Osteocyte (in vitro differentiated cells): Measurements from ENCODE around the gene VSTM2L. TPM values are rescaled to one million over a fixed set of nuclear protein-coding genes. Genes with fewer than 3 reads are reported as not detected.

Source experiments
- DNase-seq: peaks from one replicate; pipeline ENCODE4 v3.0.0; 2021; ENCODE audit warnings: mixed read lengths; ENCODE audit not compliant: unreplicated experiment; ENCODE audit errors: extremely low spot score
- H3K27ac Mint-ChIP-seq: one replicate; pipeline ENCODE4 v1.8.0; 2021; ENCODE audit warnings: mild to moderate bottlenecking, mixed read lengths; ENCODE audit not compliant: unreplicated experiment
- H3K27me3 Mint-ChIP-seq: one replicate; pipeline ENCODE4 v1.8.0; 2021; ENCODE audit warnings: mixed read lengths; ENCODE audit not compliant: unreplicated experiment
- H3K36me3 Mint-ChIP-seq: one replicate; pipeline ENCODE4 v1.8.0; 2021; ENCODE audit warnings: mixed read lengths; ENCODE audit not compliant: unreplicated experiment
- H3K4me1 Mint-ChIP-seq: one replicate; pipeline ENCODE4 v1.8.0; 2021; ENCODE audit warnings: mixed read lengths; ENCODE audit not compliant: unreplicated experiment
- H3K4me3 Mint-ChIP-seq: one replicate; pipeline ENCODE4 v1.8.0; 2021; ENCODE audit warnings: mild to moderate bottlenecking, moderate library complexity, mixed read lengths; ENCODE audit not compliant: unreplicated experiment
- H3K9me3 Mint-ChIP-seq: one replicate; pipeline ENCODE4 v1.8.0; 2021; ENCODE audit warnings: mixed read lengths; ENCODE audit not compliant: unreplicated experiment
- total RNA-seq: library from RNA; stranded (reverse); gene quantifications from 2 replicates; pipeline ENCODE4 v1.2.1, GENCODE V29; 2021
- TF ChIP-seq, protein P1 (sequence below): fragments of 200-600 bp; sonication (generic); IDR thresholded peaks from 2 replicates; pipeline ENCODE4 v1.5.0; 2021; ENCODE audit warnings: antibody characterized with exemption, mild to moderate bottlenecking, moderate library complexity

VSTM2L gene
- total RNA-seq, 1 donor from 2014 or later: 14.7 TPM

DNA sequence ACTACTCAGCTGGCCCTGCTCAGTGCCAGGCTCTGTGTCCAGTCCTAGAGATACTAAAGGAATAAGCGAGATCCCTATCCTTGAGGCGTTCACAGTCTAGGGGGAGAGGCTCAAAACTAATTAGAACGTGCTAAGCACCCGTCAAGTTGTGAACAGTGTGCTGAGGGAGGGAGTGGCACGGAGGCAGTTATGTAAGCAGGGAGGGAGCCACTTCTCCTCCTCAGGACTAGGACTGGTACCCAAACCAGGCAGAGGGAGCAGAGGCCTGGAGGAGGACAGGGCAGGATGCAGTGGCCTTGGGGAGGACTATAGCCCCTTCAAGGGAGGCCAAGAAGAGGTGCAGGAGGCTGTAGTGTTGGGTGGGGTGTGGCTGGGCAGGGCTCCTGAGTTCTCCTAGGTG lies 39.6 kb upstream of the VSTM2L start:
- TF ChIP-seq, protein P1, sequence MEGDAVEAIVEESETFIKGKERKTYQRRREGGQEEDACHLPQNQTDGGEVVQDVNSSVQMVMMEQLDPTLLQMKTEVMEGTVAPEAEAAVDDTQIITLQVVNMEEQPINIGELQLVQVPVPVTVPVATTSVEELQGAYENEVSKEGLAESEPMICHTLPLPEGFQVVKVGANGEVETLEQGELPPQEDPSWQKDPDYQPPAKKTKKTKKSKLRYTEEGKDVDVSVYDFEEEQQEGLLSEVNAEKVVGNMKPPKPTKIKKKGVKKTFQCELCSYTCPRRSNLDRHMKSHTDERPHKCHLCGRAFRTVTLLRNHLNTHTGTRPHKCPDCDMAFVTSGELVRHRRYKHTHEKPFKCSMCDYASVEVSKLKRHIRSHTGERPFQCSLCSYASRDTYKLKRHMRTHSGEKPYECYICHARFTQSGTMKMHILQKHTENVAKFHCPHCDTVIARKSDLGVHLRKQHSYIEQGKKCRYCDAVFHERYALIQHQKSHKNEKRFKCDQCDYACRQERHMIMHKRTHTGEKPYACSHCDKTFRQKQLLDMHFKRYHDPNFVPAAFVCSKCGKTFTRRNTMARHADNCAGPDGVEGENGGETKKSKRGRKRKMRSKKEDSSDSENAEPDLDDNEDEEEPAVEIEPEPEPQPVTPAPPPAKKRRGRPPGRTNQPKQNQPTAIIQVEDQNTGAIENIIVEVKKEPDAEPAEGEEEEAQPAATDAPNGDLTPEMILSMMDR: no peak
- H3K4me3 Mint-ChIP-seq: no peak overlapping the region
- no peaks in the 10 kb centered on the region for H3K4me1 Mint-ChIP-seq
- no peaks in the 10 kb centered on the region for H3K27me3 Mint-ChIP-seq
- no peak overlapping the region for H3K27ac Mint-ChIP-seq
- H3K9me3 Mint-ChIP-seq: peaks cover 5% of the 10 kb centered on the region
- H3K36me3 Mint-ChIP-seq: peaks cover 28% of the 10 kb centered on the region
- no peak for DNase-seq

DNA sequence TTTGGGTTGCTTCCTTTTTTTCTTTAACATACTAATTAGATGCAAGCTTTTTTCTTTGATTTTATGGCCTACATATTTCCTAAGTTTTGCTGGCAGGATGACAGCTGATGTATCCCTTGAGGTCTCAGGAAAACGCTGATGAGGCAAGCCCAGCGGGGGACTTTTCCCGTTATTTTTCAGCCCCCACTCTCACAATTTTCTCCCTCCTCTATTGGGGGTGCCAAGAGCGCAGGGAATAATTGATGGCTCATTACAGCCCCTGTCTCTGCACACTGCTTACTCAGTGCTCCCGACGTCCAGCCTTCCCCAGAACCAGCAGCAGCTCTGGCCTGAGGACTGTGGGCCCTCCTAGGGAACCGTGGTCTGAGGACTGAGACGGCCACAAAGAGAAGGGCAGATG lies 38.6 kb upstream of the VSTM2L start:
- no peak overlapping the region for H3K27ac Mint-ChIP-seq
- no peak overlapping the region for H3K4me3 Mint-ChIP-seq
- H3K4me1 Mint-ChIP-seq: peaks cover 5% of the 10 kb centered on the region
- peaks cover 28% of the 10 kb centered on the region for H3K36me3 Mint-ChIP-seq
- H3K9me3 Mint-ChIP-seq: peaks cover 5% of the 10 kb centered on the region
- no peaks in the 10 kb centered on the region for H3K27me3 Mint-ChIP-seq
- DNase-seq: no peak
- TF ChIP-seq, protein P1: no peak

DNA sequence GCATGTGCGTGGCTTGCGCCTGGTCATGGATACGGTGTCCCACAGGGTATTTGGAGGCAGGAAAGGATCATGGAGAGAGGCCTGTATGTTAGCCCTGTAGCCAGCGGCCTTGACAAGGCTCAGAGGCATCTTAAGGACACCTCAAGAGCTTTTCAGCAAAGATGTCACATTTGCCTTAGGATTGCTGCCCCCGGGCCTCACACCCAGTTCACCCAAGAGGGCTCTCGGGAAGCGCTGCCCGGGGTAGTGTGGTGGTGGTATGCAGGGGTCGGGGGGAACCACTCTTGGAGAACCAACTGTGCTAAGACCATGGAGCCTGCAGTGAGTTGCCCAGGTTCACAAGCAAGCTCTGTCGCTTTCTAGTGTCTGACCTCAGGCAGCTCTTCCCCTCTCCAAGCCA lies 36.9 kb upstream of the VSTM2L start:
- H3K36me3 Mint-ChIP-seq: peaks cover 27% of the 10 kb centered on the region
- H3K27me3 Mint-ChIP-seq: no peaks in the 10 kb centered on the region
- no peak for DNase-seq
- TF ChIP-seq, protein P1: no peak
- peaks cover 14% of the 10 kb centered on the region for H3K4me1 Mint-ChIP-seq
- H3K9me3 Mint-ChIP-seq: no peaks in the 10 kb centered on the region
- H3K4me3 Mint-ChIP-seq: no peak overlapping the region
- H3K27ac Mint-ChIP-seq: no peak overlapping the region

DNA sequence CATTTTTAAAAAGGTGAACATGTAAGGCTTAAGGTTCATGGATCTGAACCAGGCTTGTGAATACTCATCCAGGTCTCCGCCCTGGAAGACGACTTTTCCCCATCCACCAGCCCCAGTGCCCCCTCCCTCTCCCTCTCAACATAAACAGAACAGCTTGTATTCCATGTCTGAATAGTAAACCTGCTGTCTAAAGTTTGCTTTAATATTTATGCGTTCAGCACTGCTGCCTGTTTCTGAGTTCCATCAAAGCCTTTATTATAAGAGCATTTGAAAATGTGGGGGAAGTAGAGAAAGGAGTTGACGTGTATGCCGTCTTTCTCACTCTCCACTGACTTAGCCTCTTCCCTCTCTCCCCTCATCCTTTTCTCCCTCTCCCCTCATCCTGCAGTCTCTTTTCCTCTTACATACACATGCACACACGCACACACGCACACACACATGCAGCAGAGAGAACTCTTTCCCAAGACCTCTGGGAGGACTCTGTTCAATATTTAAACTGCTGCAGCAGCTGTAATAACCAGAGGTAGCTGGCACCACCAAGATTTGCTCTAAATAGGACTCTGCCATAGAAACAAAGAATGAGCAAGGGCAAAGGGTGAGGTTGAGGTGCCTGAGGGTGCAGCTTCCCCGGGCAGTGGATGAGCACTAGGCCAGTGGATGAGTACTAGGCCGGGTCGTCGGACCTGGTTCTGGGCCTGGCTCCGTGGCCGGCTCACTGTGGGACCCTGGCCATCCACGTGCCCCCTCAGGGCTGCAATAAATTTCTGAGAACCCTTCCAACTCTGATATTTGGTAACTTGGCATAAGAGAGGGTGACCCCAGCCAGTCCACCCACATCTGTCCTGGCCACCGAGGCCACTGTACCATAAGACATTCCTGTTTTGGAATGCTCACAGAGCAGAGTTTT lies 35.4 kb upstream of the VSTM2L start:
- H3K27ac Mint-ChIP-seq: no peak overlapping the region

DNA sequence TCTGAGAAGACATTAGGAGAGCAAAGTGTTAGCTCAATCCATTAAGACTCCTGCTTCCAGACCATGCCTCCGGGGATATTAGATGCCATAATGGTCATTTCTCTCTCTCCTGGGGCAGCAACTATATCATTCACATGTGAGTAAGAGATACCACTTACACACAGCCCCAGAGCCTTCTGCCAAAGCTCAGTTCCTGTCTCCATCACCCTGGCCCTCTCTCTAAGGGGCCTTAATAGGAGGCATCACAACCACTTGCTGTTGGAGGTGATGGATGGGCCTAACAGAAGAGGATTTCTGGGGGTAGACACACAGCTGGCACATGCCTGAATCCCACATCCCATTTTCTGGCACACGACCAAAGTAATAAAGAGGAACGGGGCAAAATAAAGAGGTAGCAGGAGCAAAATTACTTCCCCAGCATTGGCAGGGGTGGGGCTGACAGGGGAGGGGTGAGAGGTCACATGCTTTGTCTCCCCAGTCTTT lies 34.0 kb upstream of the VSTM2L start:
- Mint-ChIP-seq H3K27ac (no peak overlapping the region), H3K4me3 (no peak overlapping the region), H3K4me1 (peaks cover 14% of the 10 kb centered on the region)

More for the DNA sequence above, 35.4 kb upstream of the VSTM2L start:
- Mint-ChIP-seq H3K36me3 (peaks cover 24% of the 10 kb centered on the region), H3K9me3 (no peaks in the 10 kb centered on the region), H3K4me1 (peaks cover 14% of the 10 kb centered on the region), H3K4me3 (no peak overlapping the region), H3K27me3 (no peaks in the 10 kb centered on the region)
- TF ChIP-seq, protein P1: no peak
- no peak for DNase-seq

More for the DNA sequence above, 34.0 kb upstream of the VSTM2L start:
- no peak for DNase-seq
- no peaks in the 10 kb centered on the region for H3K9me3 Mint-ChIP-seq
- TF ChIP-seq, protein P1: no peak
- no peaks in the 10 kb centered on the region for H3K27me3 Mint-ChIP-seq
- H3K36me3 Mint-ChIP-seq: peaks cover 17% of the 10 kb centered on the region
